ENCODE measurements around the gene ACOT7.

- no peak for TF ChIP-seq CTCF (IDR thresholded peaks at IDR 0.05)
- no peak for TF ChIP-seq POLR2A (IDR thresholded peaks at IDR 0.05)
Observed at GRCh38 chr1:6308449-6308848, 85.1 kb downstream of the ACOT7 start.
